Heart right ventricle (tissue), 16 donors: ENCODE data around the gene CHPF2. TPM values are rescaled to one million over a fixed set of nuclear protein-coding genes. Genes with fewer than 3 reads are reported as not detected.
A peak's percentile ranks its signal among the peaks of the same experiment; 100 is the strongest.

ENCODE experiments used
- ATAC-seq, 8 donors: fragments of 200-7000 bp; cut with Tn5 transposase; one replicate each; pipeline ENCODE4 v1.9.1; 2020; ENCODE audit warnings: mild to moderate bottlenecking in 8 of 8, moderate library complexity in 8 of 8, moderate number of reproducible peaks in 1 of 8
- DNase-seq, 2 donors: peaks; one replicate each; pipeline ENCODE4 v3.0.0-alpha.2; 2020
- H3K27ac ChIP-seq, 10 donors: fragments of 200-600 bp; sonication (generic) in 2 of 10; one replicate each; pipeline versions ENCODE4 v1.5.0 to v1.8.0; 2020 to 2022; ENCODE audit warnings: mild to moderate bottlenecking in 3 of 10
- H3K27me3 ChIP-seq, 7 donors: fragments of 200-600 bp; one replicate each; pipeline ENCODE4 v1.8.0; 2021 to 2022; ENCODE audit warnings: mild to moderate bottlenecking in 2 of 7
- H3K36me3 ChIP-seq, 9 donors: fragments of 200-600 bp; sonication (generic) in 1 of 9; one replicate each; pipeline versions ENCODE4 v1.5.0 to v1.8.0; 2020 to 2022; ENCODE audit warnings: mild to moderate bottlenecking in 2 of 9
- H3K4me1 ChIP-seq, 9 donors: fragments of 200-600 bp; sonication (generic) in 1 of 9; one replicate each; pipeline versions ENCODE4 v1.5.0 to v1.8.0; 2020 to 2022; ENCODE audit warnings: mild to moderate bottlenecking in 4 of 9
- H3K4me3 ChIP-seq, 10 donors: fragments of 200-600 bp; sonication (generic) in 2 of 10; one replicate each; pipeline versions ENCODE4 v1.5.0 to v1.8.0; 2020 to 2022; ENCODE audit warnings: mild to moderate bottlenecking in 7 of 10, moderate library complexity in 2 of 10
- H3K9me3 ChIP-seq, 11 donors: fragments of 200-600 bp in 10 of 11; sonication (generic) in 2 of 11; one replicate each; pipeline versions ENCODE4 v1.5.0 to v1.8.0; 2013 to 2022; ENCODE audit warnings: mild to moderate bottlenecking in 2 of 11, control low read depth in 1 of 11, moderate library complexity in 1 of 11
- WGBS, 2 donors: extraction: QIAGEN DNeasy Blood & Tissue Kit; methylation state at CpG; one replicate each; pipeline ENCODE4 v1.1.7; 2013; ENCODE audit warnings: inconsistent platforms in 1 of 2; 5-methylcytosine and 5-hydroxymethylcytosine counted together
- intact Hi-C, 10 donors: fragments of 100-400 bp; cut with DNase I; formaldehyde crosslinking; loops; one replicate each; pipeline versions ENCODE4 v1.11.1 to v1.14.2; 2022
- polyA plus RNA-seq, 2 donors: library from polyadenylated mRNA; stranded (reverse); fragments of 200-250 nt; gene quantifications; one replicate each; pipeline ENCODE4 v1.2.3, GENCODE V29; 2013
- total RNA-seq, 10 donors: library from RNA; stranded (reverse); fragmentation: NEBNext Ultra II Directional in 3 of 10; extraction: Animal tissue kit (Norgen Biotek cat#: 25700) in 3 of 10; gene quantifications; one replicate each; pipeline versions ENCODE4 v1.2.1 to v1.2.4, GENCODE V29; 2021 to 2023
- TF ChIP-seq, protein P1 (sequence below), 9 donors: fragments of 200-600 bp; sonication (generic) in 2 of 9; IDR thresholded peaks; one replicate each; pipeline versions ENCODE4 v1.5.0 to v1.8.0; 2021 to 2022; ENCODE audit warnings: antibody characterized with exemption in 9 of 9, mild to moderate bottlenecking in 5 of 9, moderate library complexity in 1 of 9
- donor health status: Arrhythmogenic right ventricular cardiomyopathy.
- donor health status: ischemic (EF 13 %, LVEDD 7.1; RV severe dilation, severe dysfunction).
- donor health status: healthy with polysubstance abuse.
- donor health status: DM: no; HTN: yes; CAD: no.
- donor health status: DM: no; HTN: no; CAD: no.
- donor health status: ischemic (EF 25% LVEDD 6.9; RV normal size, moderate dysfunction).
- donor health status: ischemic (EF 25% LVEDD 5.7; RV mildly dilated, moderate dysfunction).
- donor health status: healthy.
- donor health status: DM: yes; HTN: yes; CAD: no.
- donor health status: Ischemic cardiomyopathy.
- donor health status: ischemic (EF 35%, LVEDD 5.7; RV mildly dilated, moderate dysfunction).
- donor health status: nonischemic (EF 11% LVEDD 7.7; RV severe dilation, severe dysfunction).
- donor health status: DM: yes; HTN: yes; CAD: no.
- donor health status: PGD.
- donor health status: ischemic (EF 29% LVEDD 5.4; RV normal size, mild dysfunction).
- donor health status: nonischemic (EF 23%, LVEDD 6.1; RV moderate dilation, normal function).

Gene CHPF2
- total and polyA plus RNA-seq, 12 donors, result 12.1 to 22.4 (median 18.5) TPM

DNA sequence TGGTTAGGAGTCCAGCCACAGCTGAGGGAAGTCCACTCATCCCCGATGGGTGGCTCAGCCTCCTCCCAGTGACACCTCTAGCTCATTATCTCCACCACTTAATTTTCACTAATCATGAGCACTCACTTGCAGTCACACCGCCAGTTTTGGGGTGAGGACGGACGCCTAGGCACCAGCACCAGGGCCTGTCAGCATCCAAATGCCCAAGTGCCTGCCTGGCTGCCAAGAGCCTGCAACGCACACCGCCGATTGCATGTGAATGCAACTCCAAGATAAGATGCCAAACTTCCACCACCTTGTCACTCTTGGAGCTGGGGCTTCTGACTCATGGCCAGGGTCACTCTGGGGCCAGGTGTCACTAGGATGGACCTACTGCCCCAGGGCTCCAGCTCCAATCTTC, 40.6 kb downstream of the CHPF2 start:
- TF ChIP-seq, protein P1, sequence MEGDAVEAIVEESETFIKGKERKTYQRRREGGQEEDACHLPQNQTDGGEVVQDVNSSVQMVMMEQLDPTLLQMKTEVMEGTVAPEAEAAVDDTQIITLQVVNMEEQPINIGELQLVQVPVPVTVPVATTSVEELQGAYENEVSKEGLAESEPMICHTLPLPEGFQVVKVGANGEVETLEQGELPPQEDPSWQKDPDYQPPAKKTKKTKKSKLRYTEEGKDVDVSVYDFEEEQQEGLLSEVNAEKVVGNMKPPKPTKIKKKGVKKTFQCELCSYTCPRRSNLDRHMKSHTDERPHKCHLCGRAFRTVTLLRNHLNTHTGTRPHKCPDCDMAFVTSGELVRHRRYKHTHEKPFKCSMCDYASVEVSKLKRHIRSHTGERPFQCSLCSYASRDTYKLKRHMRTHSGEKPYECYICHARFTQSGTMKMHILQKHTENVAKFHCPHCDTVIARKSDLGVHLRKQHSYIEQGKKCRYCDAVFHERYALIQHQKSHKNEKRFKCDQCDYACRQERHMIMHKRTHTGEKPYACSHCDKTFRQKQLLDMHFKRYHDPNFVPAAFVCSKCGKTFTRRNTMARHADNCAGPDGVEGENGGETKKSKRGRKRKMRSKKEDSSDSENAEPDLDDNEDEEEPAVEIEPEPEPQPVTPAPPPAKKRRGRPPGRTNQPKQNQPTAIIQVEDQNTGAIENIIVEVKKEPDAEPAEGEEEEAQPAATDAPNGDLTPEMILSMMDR (IDR thresholded peaks at IDR 0.05), result no peak
- DNase-seq, result peak in 1 of 2 donors; percentile 60
- Histone ChIP-seq H3K4me3 (no peak overlapping the region), H3K27me3 (peaks cover 0 to 7% (median 0%) of the 10 kb centered on the region in 7 donors), H3K27ac (no peak overlapping the region), H3K9me3 (no peaks in the 10 kb centered on the region), H3K36me3 (no peaks in the 10 kb centered on the region), H3K4me1 (peaks cover 0 to 43% (median 8%) of the 10 kb centered on the region in 9 donors)
- intact Hi-C loops, result no loop called here
- peak in 4 of 8 donors; percentile 26 to 70 (median 42) for ATAC-seq
- 30 to 51% methylated on average over 7 of the region's 7 CpGs for WGBS, 2 donors

DNA sequence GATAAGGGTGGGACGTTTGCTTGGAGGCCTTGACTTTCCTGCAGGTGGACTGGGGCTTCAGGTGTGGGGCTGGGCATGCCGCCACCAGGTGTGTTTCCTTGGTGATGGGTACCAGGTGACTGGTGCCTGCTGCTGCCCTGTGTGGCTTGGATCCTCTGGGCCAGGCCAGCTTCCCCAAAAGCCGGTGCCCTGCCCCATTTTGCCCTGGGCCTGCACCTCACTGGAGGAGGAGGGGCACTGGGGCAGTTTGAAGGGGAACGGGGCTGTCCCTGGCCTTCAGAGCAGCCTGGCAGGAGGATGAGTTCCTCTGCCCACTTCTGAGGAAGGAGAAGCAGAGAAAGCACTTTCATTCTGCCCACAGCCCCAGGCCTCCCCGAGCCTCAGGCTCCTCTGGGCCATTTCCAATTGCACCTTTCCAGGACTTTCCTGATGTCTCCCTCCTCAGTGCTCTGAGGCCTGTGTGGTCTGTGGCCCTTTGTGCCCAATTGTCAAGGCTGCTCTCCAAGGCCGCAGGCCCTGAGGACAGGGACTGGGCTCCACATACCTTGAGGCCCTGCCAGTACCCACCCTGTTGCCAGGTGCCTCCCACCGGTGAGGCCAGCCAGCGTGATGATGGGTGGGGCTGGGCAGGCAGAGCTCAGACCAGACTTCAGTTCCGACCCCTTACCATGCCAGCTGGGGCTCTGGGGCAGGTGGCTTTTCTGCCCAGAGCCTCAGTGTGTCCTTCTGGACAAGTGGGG, 41.5 kb downstream of the CHPF2 start:
- Histone ChIP-seq H3K27ac (peak overlapping the region in 1 of 10 donors; percentile 18), H3K4me1 (peaks cover 0 to 43% (median 8%) of the 10 kb centered on the region in 9 donors), H3K4me3 (no peak overlapping the region), H3K9me3 (no peaks in the 10 kb centered on the region), H3K27me3 (peaks cover 0 to 7% (median 0%) of the 10 kb centered on the region in 7 donors), H3K36me3 (no peaks in the 10 kb centered on the region)
- no peak for ATAC-seq
- WGBS, 2 donors, result 75 to 76% methylated on average over 9 of the region's 9 CpGs
- intact Hi-C loops, result loop anchor here in 1 of 10 donors (1.0 kb wide), 1 partner anchor 21 kb away; no protein-coding TSS in a partner anchor
- TF ChIP-seq, protein P1 (IDR thresholded peaks at IDR 0.05), result no peak
- no peak for DNase-seq

DNA sequence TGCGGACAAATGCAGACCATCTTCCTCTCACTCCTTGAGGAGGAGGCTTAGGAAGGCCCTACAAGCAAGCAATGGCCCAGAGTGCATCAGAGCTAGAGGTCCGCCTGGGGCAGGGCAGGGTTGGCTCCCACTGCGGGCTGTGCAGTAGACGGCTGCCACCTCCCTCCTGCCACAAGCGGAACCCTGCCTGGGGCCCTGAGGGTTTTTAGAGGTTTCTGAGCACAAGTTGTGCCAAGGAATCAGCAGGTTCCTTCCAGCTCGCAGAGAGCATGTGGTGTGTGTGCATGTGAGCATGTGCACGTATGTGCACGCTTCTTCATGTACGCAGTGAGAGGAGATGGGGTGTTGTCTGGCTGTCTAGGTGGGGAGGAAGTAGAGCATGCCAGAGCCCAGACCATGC, 42.1 kb downstream of the CHPF2 start:
- WGBS, 2 donors, result 92 to 93% methylated on average over 9 of the region's 9 CpGs
- no peak overlapping the region for H3K4me3 ChIP-seq
- TF ChIP-seq, protein P1 (IDR thresholded peaks at IDR 0.05), result no peak
- ATAC-seq (no peak), DNase-seq (no peak)
- peaks cover 0 to 43% (median 8%) of the 10 kb centered on the region in 9 donors for H3K4me1 ChIP-seq
- no peaks in the 10 kb centered on the region for H3K36me3 ChIP-seq
- no peaks in the 10 kb centered on the region for H3K9me3 ChIP-seq
- intact Hi-C loops, result loop anchor here in 1 of 10 donors (1.0 kb wide), 1 partner anchor 21 kb away; no protein-coding TSS in a partner anchor
- H3K27ac ChIP-seq, result no peak overlapping the region
- H3K27me3 ChIP-seq, result peaks cover 0 to 7% (median 3%) of the 10 kb centered on the region in 7 donors

DNA sequence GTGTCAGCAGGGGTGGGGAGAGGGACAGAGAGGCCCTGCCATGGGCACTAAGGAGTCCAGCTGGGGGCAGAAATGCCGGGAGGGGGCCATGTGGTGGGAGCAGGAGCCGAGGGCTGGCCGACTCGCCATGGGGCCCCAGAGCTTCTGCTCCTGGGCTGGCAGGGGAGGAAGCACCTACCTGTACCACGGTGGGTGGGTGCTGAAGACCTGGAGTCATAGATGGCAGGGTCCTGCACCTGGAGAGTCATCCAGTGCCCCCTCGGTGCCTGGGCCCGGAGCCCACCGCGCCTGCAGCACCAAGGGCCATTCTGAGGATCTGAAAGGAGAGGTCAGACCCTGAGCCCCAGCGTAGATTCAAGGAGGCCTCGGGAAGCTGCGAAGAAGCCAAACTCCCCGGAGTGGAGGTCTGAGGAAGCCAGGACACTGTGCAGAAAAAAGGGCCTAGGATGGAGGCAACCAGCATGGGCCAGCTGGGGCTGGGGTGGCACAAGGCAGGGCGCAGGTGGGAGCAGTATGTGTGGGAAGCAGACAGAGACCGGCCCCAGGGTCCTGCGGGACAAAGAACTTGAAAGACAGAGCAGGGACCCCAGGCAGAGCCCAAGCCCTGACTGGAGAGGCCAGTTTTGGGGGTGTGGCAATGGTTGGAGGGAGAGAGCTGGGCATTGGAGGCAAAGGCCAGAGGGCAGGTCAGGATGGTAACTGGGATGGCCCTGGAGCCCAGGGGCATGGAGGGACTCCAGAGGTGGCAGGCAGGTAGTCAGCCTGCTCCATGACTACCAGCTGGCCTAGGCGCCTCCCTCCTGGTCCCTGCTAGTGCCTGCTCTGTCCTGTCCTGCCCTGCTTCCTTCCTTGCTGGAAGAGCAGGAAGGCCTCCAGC, 42.9 kb downstream of the CHPF2 start:
- no peak overlapping the region for H3K27ac ChIP-seq
- no peaks in the 10 kb centered on the region for H3K36me3 ChIP-seq
- peaks cover 0 to 43% (median 8%) of the 10 kb centered on the region in 9 donors for H3K4me1 ChIP-seq
- DNase-seq, result no peak
- H3K4me3 ChIP-seq, result no peak overlapping the region
- TF ChIP-seq, protein P1 (IDR thresholded peaks at IDR 0.05), result no peak
- intact Hi-C loops, result loop anchor here in 1 of 10 donors (1.0 kb wide), 1 partner anchor 22 kb away; no protein-coding TSS in a partner anchor
- no peaks in the 10 kb centered on the region for H3K9me3 ChIP-seq
- peaks cover 0 to 12% (median 7%) of the 10 kb centered on the region in 7 donors for H3K27me3 ChIP-seq
- WGBS, 2 donors, result 84 to 87% methylated on average over 17 of the region's 17 CpGs
- ATAC-seq, result no peak
